GM19324 (cell line): ENCODE results near the gene PKDCC.
"Not testable (repeated sequence)": the region's sequence is repeated elsewhere in the genome, so short reads cannot be mapped to it uniquely, and the experiment has no call there.

Source experiments
- ATAC-seq: cut with Tn5 transposase; IDR thresholded peaks from one replicate; pipeline ENCODE4 v1.9.1; 2021; ENCODE audit warnings: mild to moderate bottlenecking, moderate library complexity; ENCODE audit not compliant: unreplicated experiment, low FRiP score

Gene PKDCC

GRCh38 chr2:42030200-42030759 is 17.5 kb upstream of the PKDCC start:
- no peak for ATAC-seq

GRCh38 chr2:42030829-42031228 is 17.0 kb upstream of the PKDCC start:
- ATAC-seq = no peak

GRCh38 chr2:42031281-42032223 is 16.3 kb upstream of the PKDCC start:
- no peak for ATAC-seq

- ATAC-seq = no peak
Observed at GRCh38 chr2:42032224-42032620, 15.6 kb upstream of the PKDCC start.

- no peak for ATAC-seq
Observed at GRCh38 chr2:42032745-42033144, 15.1 kb upstream of the PKDCC start.

GRCh38 chr2:42034096-42034495 is 13.7 kb upstream of the PKDCC start:
- ATAC-seq = not testable (repeated sequence)

- ATAC-seq = no peak
Observed at GRCh38 chr2:42035241-42035640, 12.6 kb upstream of the PKDCC start.

GRCh38 chr2:42036413-42036812 is 11.4 kb upstream of the PKDCC start:
- ATAC-seq = no peak

- ATAC-seq = no peak
Observed at GRCh38 chr2:42036940-42037339, 10.9 kb upstream of the PKDCC start.

- ATAC-seq = no peak
Observed at GRCh38 chr2:42040643-42041278, 7.1 kb upstream of the PKDCC start.

- ATAC-seq = no peak
Observed at GRCh38 chr2:42041377-42042127, 6.3 kb upstream of the PKDCC start.

GRCh38 chr2:42042631-42043355 is 5.0 kb upstream of the PKDCC start:
- no peak for ATAC-seq

GRCh38 chr2:42043789-42044394 is 3.9 kb upstream of the PKDCC start:
- no peak for ATAC-seq

GRCh38 chr2:42044939-42045338 is 2.9 kb upstream of the PKDCC start:
- ATAC-seq = no peak

GRCh38 chr2:42045352-42045751 is 2.5 kb upstream of the PKDCC start:
- no peak for ATAC-seq

GRCh38 chr2:42045848-42046748 is 1.7 kb upstream of the PKDCC start:
- no peak for ATAC-seq

- no peak for ATAC-seq
Observed at GRCh38 chr2:42046819-42047487, 868 bp upstream of the PKDCC start.
